ENCODE results near the gene APBA3. TPM values are rescaled to one million over a fixed set of nuclear protein-coding genes. Genes with fewer than 3 reads are reported as not detected.

Gene APBA3
- total and polyA plus RNA-seq, 9 of the 15 experiments (the other 6 are each of a cell fraction or from before 2014, with no cell fraction given), result 0.10 to 29.5 (median 11.5) TPM

DNA sequence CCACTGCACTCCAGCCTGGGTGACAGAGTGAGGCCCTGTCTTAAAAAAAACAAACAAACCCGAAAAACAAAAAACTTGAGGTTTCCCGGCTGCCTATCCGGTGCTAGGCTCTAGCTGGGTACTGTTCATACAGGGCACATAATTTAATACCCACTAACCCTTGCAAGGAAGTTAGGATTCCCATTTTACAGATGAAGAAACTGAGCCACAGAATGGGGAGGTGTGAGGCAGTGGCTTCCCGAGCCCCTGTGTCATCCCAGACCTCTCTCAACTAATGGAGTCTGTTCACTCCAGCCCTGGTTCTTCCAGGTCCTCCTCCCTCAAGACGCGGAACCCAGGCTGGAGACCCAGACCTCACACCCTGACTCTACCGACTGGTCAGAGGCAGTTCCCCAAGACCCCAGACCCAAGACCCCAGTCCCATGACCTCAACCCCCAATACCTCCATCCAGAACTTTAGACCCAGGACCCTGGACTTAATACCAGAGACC, 576 bp downstream of the APBA3 start:
- ChIA-PET CTCF (ENCODE audit: low intra/inter-chr PET ratio) (no interaction called here), POLR2A (interaction anchor here (0.6 to 4.0 kb wide), 3 partner anchors 12 to 775 kb away, joined by 3 to 48 read pairs (median 4); partner anchors contain the start of gene RAX2)
- peak overlapping the region; percentile 99 for H3K27ac ChIP-seq (ENCODE audit: extremely low read depth, low read depth, low read length)
- WGBS (ENCODE audit: insufficient coverage, low coverage, missing lambda C conversion rate), result 24% methylated on average over 7 of the region's 7 CpGs
- H3K9me3 ChIP-seq (replicated peaks; ENCODE audit: control insufficient read depth, insufficient read depth, low read depth, low read length), result no peaks in the 10 kb centered on the region
- H3K4me1 ChIP-seq (replicated peaks in 1 of 2; ENCODE audit: control insufficient read depth in 2 of 2, insufficient read depth in 2 of 2, low read length in 2 of 2), result peaks cover 8 to 25% of the 10 kb centered on the region in 2 experiments; a peak in 4 of 5 replicates
- intact Hi-C loops (cut with micrococcal nuclease), result no loop called here
- no peaks in the 10 kb centered on the region for H4K20me1 ChIP-seq (replicated peaks; ENCODE audit: control insufficient read depth, insufficient read depth, low read length)
- in situ Hi-C loops (cut with MboI), result no loop called here
- H3K36me3 ChIP-seq (ENCODE audit: control insufficient read depth, insufficient read depth, low read length), result peaks cover 26% of the 10 kb centered on the region; the same call in 2 of the 3 replicates
- FAIRE-seq (no peak), ATAC-seq (no peak), DNase-seq (ENCODE audit: extremely low read depth in 1 of 4, low spot score in 3 of 4) (peak in 3 of 4 experiments; percentile 29 to 39 (median 34))
- peak overlapping the region; percentile 97 for H3K4me2 ChIP-seq (ENCODE audit: insufficient read depth, low read length)
- peak overlapping the region; percentile 100 for H2AFZ ChIP-seq (ENCODE audit: low read depth, low read length)
- peak overlapping the region; percentile 97 to 100 for H3K9ac ChIP-seq (ENCODE audit: insufficient read depth in 1 of 2, low read depth in 2 of 2, low read length in 2 of 2)
- H3K27me3 ChIP-seq (ENCODE audit: control insufficient read depth in 2 of 2, insufficient read depth in 2 of 2, low read length in 2 of 2), result no peaks in the 10 kb centered on the region
- BruUV-seq (replicated peaks), result TSS peak; percentile 61
- peak overlapping the region; percentile 100 for H3K4me3 ChIP-seq
- H3K79me2 ChIP-seq (ENCODE audit: control insufficient read depth, insufficient read depth, low read length), result peaks cover 26% of the 10 kb centered on the region
- H3K9me1 ChIP-seq (ENCODE audit: control insufficient read depth, insufficient read depth, low read length), result no peaks in the 10 kb centered on the region
- TF ChIP-seq NCOA2 (IDR thresholded peaks at IDR 0.05; ENCODE audit: partially characterized antibody in 2 of 2), result no peak
- no peak for TF ChIP-seq ASH1L (IDR thresholded peaks at IDR 0.05; ENCODE audit: borderline replicate concordance, low read depth, partially characterized antibody)
- 0 out of 2 replicates have a peak, but pooled peaks have one; percentile 65 for TF ChIP-seq CBX1 (IDR thresholded peaks at IDR 0.05; ENCODE audit: low read depth)
- no peak for TF ChIP-seq LARP7 (IDR thresholded peaks at IDR 0.05)
- peak; percentile 7 for TF ChIP-seq NUFIP1 (IDR thresholded peaks at IDR 0.05; ENCODE audit: partially characterized antibody)
- no peak for TF ChIP-seq ZNF354B (CRISPR knock-in tag; IDR thresholded peaks at IDR 0.05)
- peak; percentile 90 for TF ChIP-seq HDAC2 (IDR thresholded peaks at IDR 0.05)
- peak; percentile 40 for TF ChIP-seq ARHGAP35 (IDR thresholded peaks at IDR 0.05; ENCODE audit: partially characterized antibody)
- TF ChIP-seq, protein P1, sequence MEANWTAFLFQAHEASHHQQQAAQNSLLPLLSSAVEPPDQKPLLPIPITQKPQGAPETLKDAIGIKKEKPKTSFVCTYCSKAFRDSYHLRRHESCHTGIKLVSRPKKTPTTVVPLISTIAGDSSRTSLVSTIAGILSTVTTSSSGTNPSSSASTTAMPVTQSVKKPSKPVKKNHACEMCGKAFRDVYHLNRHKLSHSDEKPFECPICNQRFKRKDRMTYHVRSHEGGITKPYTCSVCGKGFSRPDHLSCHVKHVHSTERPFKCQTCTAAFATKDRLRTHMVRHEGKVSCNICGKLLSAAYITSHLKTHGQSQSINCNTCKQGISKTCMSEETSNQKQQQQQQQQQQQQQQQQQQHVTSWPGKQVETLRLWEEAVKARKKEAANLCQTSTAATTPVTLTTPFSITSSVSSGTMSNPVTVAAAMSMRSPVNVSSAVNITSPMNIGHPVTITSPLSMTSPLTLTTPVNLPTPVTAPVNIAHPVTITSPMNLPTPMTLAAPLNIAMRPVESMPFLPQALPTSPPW (CRISPR knock-in tag; IDR thresholded peaks at IDR 0.05), result peak; percentile 7; the same call in 1 of the 2 replicates
- peak; percentile 44 for TF ChIP-seq CHD4 (IDR thresholded peaks at IDR 0.05; ENCODE audit: insufficient read depth, insufficient replicate concordance, low read depth, low read length, poor library complexity, severe bottlenecking)
- TF ChIP-seq MIER1 (IDR thresholded peaks at IDR 0.05; ENCODE audit: low read depth), result 0 out of 2 replicates have a peak, but pooled peaks have one; percentile 29
- TF ChIP-seq GTF2E2 (tag; IDR thresholded peaks at IDR 0.05), result 0 out of 2 replicates have a peak, but pooled peaks have one; percentile 8
- no peak for TF ChIP-seq RFX5 (IDR thresholded peaks at IDR 0.05; ENCODE audit: low read depth, low read length)
- 0 out of 2 replicates have a peak, but pooled peaks have one; percentile 57 for TF ChIP-seq HDGF (IDR thresholded peaks at IDR 0.05)
- TF ChIP-seq NR4A1 (CRISPR knock-in tag; IDR thresholded peaks at IDR 0.05), result no peak
- TF ChIP-seq NR4A1 (tag; IDR thresholded peaks at IDR 0.05), result no peak
- TF ChIP-seq ZNF121 (CRISPR knock-in tag; conservative IDR thresholded peaks at IDR 0.05), result peak; percentile 3; the same call in 1 of the 2 replicates
- TF ChIP-seq ZNF740 (CRISPR knock-in tag; IDR thresholded peaks at IDR 0.05), result 0 out of 2 replicates have a peak, but pooled peaks have one; percentile 20
- TF ChIP-seq ZNF740 (tag; IDR thresholded peaks at IDR 0.05), result no peak
- TF ChIP-seq, protein P2, sequence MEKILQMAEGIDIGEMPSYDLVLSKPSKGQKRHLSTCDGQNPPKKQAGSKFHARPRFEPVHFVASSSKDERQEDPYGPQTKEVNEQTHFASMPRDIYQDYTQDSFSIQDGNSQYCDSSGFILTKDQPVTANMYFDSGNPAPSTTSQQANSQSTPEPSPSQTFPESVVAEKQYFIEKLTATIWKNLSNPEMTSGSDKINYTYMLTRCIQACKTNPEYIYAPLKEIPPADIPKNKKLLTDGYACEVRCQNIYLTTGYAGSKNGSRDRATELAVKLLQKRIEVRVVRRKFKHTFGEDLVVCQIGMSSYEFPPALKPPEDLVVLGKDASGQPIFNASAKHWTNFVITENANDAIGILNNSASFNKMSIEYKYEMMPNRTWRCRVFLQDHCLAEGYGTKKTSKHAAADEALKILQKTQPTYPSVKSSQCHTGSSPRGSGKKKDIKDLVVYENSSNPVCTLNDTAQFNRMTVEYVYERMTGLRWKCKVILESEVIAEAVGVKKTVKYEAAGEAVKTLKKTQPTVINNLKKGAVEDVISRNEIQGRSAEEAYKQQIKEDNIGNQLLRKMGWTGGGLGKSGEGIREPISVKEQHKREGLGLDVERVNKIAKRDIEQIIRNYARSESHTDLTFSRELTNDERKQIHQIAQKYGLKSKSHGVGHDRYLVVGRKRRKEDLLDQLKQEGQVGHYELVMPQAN (IDR thresholded peaks at IDR 0.05; ENCODE audit: borderline replicate concordance), result no peak
